NCI-H128 (cell line): ENCODE data around the gene COL6A2.
"Not testable (repeated sequence)": the region's sequence is repeated elsewhere in the genome, so short reads cannot be mapped to it uniquely, and the experiment has no call there.

Experiments used
- DNase-seq: peaks from one replicate; lab custom pipeline; 2025; ENCODE audit not compliant: unreplicated experiment; lab: John Stamatoyannopoulos, UW

The COL6A2 gene

DNA sequence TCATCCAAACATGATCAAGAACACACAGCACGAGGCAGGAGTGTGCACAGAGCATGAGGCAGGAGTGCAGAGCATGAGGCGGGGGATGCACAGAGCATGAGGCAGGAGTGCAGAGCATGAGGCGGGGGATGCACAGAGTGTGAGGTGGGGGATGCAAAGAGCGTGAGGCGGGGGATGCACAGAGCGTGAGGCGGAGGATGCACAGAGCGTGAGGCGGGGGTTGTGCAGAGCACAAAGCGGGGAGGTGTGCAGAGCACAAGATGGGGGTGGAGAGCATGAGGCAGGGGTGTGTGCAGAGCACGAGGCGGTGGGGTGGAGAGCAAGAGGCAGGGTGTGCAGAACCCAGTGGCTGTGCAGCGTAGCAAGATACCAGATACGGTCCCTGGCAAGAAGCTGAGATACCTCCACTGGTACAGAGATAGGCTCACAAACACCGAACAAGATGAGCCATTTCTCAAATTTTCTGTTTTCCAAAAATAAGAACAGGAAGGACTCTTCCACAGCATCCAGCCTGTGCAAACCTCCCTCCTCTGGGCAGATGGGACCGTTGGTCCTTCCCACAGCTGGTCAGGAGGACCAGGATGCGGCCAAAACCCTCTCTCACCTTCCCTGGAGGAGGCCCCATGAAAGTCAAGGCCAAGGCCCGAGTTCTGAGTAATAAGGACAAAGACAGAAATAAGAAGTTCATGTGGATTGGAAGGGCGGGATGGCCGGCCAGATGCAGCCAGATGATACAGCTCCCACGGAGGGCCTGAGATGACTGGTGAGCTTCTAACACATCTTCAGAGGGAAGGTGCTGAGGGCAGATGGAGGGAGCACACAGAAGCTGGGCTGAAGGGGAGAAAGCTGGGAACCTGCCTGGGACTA is 74.3 kb downstream of the COL6A2 start:
- no peak for DNase-seq

DNA sequence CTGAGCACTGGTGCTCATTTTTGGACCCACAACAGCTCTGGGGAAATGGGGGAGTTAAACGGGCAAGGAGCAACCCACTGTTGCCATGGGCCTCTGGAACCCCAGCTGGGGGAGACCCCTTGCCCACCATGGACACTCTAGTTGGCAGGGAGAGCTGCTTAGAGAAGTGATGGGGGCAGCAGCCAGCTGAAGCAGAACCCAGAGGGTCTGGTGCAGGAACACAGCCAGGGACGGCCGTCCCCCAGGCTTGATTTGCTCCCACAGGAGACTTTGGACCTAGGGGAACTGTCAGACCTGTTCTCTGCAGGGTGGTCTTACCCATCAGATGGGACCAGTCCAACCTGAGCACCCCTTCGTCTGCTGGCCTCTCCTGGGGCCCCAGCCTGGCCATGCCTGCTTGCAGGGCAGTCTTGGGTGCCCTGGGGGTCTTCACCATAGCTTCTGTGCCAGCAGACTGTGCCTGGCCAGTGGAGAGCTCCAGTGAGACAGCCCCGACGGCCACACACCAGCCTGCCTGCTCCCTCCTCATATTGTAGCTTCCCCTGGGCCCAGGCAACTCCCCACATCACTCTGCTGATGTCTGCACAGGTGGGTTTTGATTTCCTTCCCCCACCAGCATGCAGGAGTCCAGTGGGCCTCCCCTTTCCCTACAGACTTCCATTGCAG is 75.1 kb downstream of the COL6A2 start:
- DNase-seq = no peak

DNA sequence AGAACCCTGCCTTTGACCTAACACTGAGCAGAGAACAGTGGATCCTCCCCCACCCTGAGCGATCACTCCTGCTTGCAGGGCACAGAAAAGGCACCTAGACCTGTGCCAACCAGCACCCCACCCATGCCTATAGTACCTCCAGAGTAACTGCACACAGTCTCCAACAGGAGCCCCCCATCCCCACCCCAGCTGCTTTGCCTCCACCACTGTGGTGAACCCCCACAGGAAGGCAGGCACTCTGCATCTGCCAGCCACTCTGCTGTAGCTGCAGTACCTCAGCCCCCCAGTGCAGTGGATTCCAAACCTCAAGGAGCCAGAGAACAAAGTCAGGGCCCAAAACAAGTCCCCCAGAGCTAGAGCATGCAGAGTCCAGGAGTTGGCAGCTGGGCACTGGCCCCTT is 75.7 kb downstream of the COL6A2 start:
- DNase-seq = no peak

DNA sequence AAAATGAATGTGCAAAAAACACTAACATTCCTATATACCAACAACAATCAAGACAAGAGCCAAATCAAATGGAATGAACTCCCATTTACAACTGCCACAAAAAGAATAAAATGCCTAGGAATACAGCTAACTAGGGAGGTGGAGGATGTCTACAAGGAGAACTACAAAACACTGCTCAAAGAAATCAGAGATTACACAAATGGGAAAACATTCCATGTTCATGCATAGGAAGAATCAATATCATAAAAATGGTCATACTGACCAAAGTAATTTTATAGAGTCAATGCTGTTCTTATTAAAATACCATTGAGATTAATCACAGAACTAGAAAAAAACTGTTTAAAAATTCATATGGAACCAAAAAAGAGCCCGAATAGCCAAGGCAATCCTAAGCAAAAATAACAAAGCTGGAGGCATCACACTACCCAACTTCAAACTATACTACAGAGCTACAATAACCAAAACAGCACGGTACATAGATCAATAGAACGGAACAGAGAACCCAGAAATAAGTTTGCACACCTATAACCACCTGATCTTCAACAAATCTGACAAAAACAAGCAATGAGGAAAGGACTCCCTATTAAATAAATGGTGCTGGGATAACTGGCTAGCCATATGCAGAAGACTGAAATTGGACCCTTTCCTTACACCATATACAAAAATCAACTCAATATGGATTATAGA is 78.7 kb downstream of the COL6A2 start:
- not testable (repeated sequence) for DNase-seq

DNA sequence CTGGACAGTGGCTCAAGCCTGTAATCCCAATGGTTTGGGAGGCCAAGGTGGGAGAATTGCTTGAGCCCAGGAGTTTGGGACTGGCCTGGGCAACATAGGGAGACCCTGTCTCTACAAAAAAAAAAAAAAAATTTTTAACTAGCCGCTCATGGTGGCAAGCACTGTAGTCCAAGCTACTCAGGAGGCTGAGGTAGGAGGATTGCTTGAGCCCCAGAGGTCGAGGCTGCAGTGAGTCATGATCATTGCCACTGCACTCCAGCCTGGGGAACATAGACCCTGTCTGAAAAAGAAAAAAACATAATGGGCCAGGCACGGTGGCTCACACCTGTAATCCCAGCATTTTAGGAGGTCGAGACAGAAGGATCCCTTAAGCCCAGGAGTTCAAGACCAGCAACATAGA is 81.0 kb downstream of the COL6A2 start:
- no peak for DNase-seq
